IPS DF 6.9 (cell line): Measurements from ENCODE around the gene PLPP4.

Experiments
- DNase-seq: peaks from one replicate; pipeline ENCODE4 v3.0.0-alpha.2; 2013; ENCODE audit warnings: low read depth, low spot score
- H3K27ac ChIP-seq: one replicate; pipeline ENCODE4 v1.5.1; 2013; ENCODE audit warnings: low read length, control low read depth
- H3K27me3 ChIP-seq: 2 replicates; pipeline ENCODE4 v1.6.1; 2013; ENCODE audit warnings: mild to moderate bottlenecking, low read length; ENCODE audit not compliant: control insufficient read depth, insufficient read depth
- H3K36me3 ChIP-seq: 2 replicates; pipeline ENCODE4 v1.6.1; 2013; ENCODE audit warnings: low read length; ENCODE audit not compliant: control insufficient read depth, insufficient read depth
- H3K4me1 ChIP-seq: 2 replicates; pipeline ENCODE4 v1.6.1; 2013; ENCODE audit warnings: low read length; ENCODE audit not compliant: control insufficient read depth, insufficient read depth
- H3K4me3 ChIP-seq: 2 replicates; pipeline ENCODE4 v1.5.1; 2013; ENCODE audit warnings: mild to moderate bottlenecking, low read length
- H3K9me3 ChIP-seq: 2 replicates; pipeline ENCODE4 v1.6.1; 2013; ENCODE audit warnings: low read length, inconsistent platforms; ENCODE audit not compliant: control insufficient read depth, insufficient read depth
- WGBS: extraction: QIAGEN DNeasy Blood & Tissue Kit; methylation state at CpG from one replicate; pipeline ENCODE4 v1.1.7; 2013; ENCODE audit warnings: mixed read lengths, missing lambda C conversion rate; ENCODE audit not compliant: insufficient read length, insufficient coverage; 5-methylcytosine and 5-hydroxymethylcytosine counted together

Gene PLPP4

DNA sequence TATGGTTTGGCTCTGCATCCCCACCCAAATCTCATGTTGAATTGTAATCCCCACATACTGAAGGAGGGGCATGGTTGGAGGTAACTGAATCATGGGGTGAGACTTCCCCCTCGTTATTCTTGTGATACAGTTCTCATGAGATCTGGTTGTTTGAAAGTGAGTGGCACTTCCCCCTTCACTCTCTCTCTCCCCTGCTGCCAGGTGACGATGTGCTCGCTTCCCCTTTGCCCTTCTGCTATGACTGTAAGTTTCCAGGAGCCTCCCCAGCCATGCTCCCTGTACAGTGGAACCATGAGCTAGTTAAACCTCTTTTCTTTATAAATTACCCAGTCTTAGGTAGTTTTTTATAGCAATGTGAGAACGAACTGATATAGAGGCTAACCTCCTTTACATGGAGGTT, 16.6 kb downstream of the PLPP4 start:
- DNase-seq = no peak
- H3K27me3 ChIP-seq = no peaks in the 10 kb centered on the region; the same call in 1 of the 2 replicates
- no CpG with 5 or more reads among the region's 4 CpGs for WGBS
- H3K27ac ChIP-seq = no peak overlapping the region
- H3K36me3 ChIP-seq = no peaks in the 10 kb centered on the region
- no peaks in the 10 kb centered on the region for H3K4me1 ChIP-seq
- no peaks in the 10 kb centered on the region for H3K9me3 ChIP-seq
- no peak overlapping the region for H3K4me3 ChIP-seq

DNA sequence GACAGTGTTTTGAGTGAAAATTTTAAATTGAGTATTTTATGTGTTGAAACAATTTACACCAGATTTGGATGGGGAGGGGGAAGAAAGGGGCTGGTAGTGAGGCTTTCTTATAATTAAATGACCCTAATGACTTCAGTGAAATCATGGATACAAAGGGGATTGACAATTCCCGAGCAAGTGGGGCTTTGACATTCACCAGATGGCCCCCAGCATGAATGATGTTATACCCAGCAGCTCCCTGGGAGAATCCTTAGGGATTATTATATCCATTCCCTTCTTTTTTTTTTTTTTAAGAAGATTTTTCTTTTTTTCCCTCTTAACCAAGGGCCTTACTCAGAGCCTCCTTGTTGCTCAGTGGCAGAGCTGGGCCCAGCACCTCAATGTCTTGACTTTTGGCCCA, 17.9 kb downstream of the PLPP4 start:
- Histone ChIP-seq H3K4me1 (no peaks in the 10 kb centered on the region), H3K27ac (no peak overlapping the region), H3K9me3 (no peaks in the 10 kb centered on the region), H3K27me3 (no peaks in the 10 kb centered on the region; the same call in 1 of the 2 replicates), H3K36me3 (no peaks in the 10 kb centered on the region), H3K4me3 (no peak overlapping the region)
- no peak for DNase-seq
- no CpG with 5 or more reads among the region's 1 CpG for WGBS

DNA sequence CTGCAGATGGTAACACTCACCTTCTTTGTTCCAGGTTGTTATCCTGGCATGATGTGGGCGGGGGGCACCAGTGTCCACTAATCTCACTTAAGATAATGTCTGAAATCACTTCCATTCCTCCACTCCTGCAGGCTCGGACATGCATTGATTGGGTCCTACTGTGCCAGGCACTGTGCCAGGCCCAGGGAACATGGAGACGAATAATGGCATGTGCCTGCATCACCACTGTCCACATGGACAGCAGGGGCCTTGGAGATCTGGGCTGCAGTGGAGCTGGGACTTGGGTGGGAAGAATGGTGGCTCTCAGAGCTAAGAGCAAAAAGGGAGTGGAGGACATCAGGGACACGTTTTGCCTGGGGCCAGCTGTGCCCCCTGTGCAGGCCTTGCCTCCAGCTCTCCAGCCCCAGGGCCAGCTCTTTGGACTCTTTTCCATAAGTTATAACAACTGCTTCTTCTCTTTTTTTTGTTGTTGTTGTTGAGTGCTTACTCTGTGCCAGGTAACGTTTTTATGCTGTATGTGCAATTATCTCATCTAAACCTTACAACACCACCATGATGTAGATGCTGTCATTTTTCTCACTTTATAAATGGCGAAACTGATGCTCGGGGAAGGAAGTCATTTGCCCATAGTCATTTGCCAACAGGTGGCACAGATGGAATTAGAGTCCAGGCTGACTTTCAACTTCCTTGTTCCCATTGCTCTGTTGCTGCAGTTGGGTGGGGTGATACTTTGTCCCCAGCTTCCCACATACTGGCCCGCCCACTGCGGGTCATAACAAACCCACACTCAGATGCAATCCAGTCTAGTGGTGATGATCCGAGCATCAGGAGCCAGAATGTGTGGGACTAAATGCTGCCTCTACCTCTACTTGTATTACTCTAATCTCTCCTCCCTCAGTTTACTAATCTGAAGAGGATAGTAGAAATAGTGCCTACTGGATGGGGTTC, 19.1 kb downstream of the PLPP4 start:
- no CpG with 5 or more reads among the region's 10 CpGs for WGBS
- no peak for DNase-seq
- no peaks in the 10 kb centered on the region; the same call in 1 of the 2 replicates for H3K27me3 ChIP-seq
- H3K4me3 ChIP-seq = no peak overlapping the region
- H3K4me1 ChIP-seq = no peaks in the 10 kb centered on the region
- no peaks in the 10 kb centered on the region for H3K36me3 ChIP-seq
- no peak overlapping the region for H3K27ac ChIP-seq
- H3K9me3 ChIP-seq = no peaks in the 10 kb centered on the region

DNA sequence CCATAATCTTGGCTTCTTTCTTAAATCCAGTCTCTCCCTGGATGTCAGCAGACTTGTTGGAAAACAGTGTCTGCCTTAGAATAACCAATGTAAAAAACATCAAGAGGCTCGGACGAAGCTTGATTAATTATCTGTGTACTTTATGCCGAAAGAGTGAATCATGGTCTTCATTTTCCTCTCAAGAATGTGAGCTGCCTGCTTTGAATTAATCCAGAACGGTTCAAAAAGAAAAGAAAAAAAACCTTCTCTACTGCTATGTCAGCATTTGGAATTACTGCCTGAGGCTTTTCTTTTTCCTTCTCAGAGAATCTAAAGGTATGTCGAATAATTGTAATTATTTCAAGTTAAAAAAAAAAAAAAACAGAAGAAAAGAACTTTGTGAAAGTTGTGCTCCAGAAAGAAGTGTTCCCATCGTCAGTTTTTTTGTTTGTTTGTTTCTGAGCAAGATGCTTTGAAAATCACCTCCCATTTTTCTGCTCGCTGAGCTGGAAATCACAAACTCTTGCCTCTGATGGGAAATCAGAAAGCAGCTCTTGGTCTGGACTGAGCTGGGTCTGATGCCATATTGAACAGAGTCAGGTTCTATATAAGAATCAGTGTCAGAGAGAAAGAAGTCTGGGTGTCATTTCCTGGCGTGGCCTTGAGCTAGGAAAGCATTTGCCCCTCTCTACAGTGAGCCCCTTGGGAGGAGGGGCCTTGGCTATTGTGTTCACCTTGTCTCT, 20.2 kb downstream of the PLPP4 start:
- WGBS = no CpG with 5 or more reads among the region's 8 CpGs
- Histone ChIP-seq H3K27me3 (no peaks in the 10 kb centered on the region; the same call in 1 of the 2 replicates), H3K4me1 (no peaks in the 10 kb centered on the region)

DNA sequence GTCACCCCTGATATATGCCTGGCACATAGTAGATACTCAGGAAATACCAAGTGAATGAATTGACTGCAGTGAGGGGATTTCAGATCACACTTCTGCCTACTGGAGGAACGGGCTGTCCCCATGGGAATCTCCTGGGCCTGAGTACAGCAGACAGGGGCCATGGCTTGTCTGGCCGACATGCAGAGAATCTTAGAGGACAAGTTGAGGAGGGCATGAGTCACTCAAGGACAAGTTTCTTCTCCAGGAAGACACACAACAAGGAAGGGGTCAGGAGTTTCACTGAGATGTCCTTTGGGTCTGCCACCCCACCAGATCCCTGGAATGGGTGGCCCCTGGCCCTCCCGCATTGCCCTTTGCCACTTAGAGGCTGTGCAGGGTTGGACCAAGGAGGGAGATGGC, 20.7 kb downstream of the PLPP4 start:
- WGBS = no CpG with 5 or more reads among the region's 3 CpGs
- H3K9me3 ChIP-seq = no peaks in the 10 kb centered on the region
- no peaks in the 10 kb centered on the region; the same call in 1 of the 2 replicates for H3K27me3 ChIP-seq
- no peak for DNase-seq
- no peak overlapping the region for H3K27ac ChIP-seq
- no peaks in the 10 kb centered on the region for H3K36me3 ChIP-seq
- H3K4me3 ChIP-seq = no peak overlapping the region
- no peaks in the 10 kb centered on the region for H3K4me1 ChIP-seq

More for the DNA sequence above, 20.2 kb downstream of the PLPP4 start:
- Histone ChIP-seq H3K36me3 (no peaks in the 10 kb centered on the region), H3K9me3 (no peaks in the 10 kb centered on the region), H3K27ac (no peak overlapping the region), H3K4me3 (no peak overlapping the region)
- DNase-seq = no peak

DNA sequence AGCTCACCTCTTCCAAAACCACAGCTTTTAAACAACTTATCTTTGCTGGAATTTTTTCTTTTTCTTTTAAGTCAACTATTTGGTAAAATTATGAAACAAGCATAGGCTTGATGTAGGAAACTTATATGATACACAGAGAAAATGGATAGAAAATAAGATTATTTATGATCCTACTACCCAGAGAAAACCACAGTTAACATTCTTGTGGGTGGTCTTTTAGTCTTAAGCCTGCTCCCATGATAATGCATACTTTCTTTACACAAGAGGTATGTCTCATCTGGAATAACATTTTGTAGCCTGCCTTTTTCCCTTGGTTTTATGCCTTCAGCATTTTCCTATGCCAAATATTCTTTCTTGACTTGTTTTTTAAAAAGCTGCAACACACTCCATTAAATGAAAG, 21.4 kb downstream of the PLPP4 start:
- DNase-seq = no peak
- Histone ChIP-seq H3K4me1 (no peaks in the 10 kb centered on the region), H3K36me3 (no peaks in the 10 kb centered on the region), H3K4me3 (no peak overlapping the region), H3K27ac (no peak overlapping the region), H3K27me3 (no peaks in the 10 kb centered on the region; the same call in 1 of the 2 replicates), H3K9me3 (no peaks in the 10 kb centered on the region)

DNA sequence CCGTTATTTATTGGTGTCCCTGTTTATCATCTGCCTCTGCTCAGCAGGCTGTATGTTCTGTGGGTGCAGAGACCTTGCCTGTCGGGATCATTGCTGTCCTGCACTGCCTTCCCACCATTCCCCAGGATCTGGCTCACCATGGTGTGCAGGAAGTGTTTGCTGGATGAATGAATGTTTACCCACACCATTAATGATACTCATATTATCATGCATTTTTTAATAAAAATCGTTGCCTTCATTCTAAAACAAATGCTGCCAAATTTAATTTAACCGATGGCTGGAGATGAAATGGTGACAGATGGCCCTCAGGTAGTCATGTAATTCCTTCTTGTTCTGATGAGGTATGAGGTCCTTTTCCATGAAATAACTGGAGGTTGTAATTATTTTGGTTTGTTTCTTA, 22.5 kb downstream of the PLPP4 start:
- no peaks in the 10 kb centered on the region for H3K4me1 ChIP-seq
- H3K36me3 ChIP-seq = no peaks in the 10 kb centered on the region
- no peaks in the 10 kb centered on the region; the same call in 1 of the 2 replicates for H3K27me3 ChIP-seq
- no peak overlapping the region for H3K4me3 ChIP-seq
- WGBS = no CpG with 5 or more reads among the region's 4 CpGs
- H3K27ac ChIP-seq = no peak overlapping the region
- DNase-seq = no peak
- H3K9me3 ChIP-seq = no peaks in the 10 kb centered on the region

DNA sequence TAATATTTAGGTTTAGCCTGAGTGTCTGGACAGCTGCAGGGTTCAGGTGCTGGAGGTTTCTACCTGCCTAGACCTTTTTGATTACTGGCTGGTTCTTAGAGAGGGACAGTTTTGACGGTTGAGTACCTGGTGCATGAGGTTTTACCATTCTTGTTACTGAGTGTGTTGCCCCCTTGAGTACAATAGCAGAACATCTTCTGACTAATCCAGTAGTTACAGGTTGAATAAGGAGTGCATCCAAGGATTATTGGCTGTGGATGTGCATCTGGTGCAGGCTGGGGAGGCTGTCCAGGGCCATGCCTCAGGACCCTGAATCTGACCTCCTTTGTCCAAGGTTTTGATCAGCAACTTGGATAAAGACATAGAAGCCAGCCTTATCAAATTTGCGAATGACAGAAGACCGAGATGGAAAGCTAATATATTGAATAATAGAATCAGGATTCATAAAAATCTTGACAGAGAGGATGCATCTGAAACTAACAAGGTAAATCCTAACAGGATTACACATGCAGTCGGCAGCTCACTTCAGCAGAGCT, 23.1 kb downstream of the PLPP4 start:
- H3K4me1 ChIP-seq = no peaks in the 10 kb centered on the region
- H3K27ac ChIP-seq = no peak overlapping the region
- WGBS = no CpG with 5 or more reads among the region's 4 CpGs
- DNase-seq = no peak
- no peaks in the 10 kb centered on the region; the same call in 1 of the 2 replicates for H3K27me3 ChIP-seq
- H3K9me3 ChIP-seq = no peaks in the 10 kb centered on the region
- no peaks in the 10 kb centered on the region for H3K36me3 ChIP-seq
- no peak overlapping the region for H3K4me3 ChIP-seq

DNA sequence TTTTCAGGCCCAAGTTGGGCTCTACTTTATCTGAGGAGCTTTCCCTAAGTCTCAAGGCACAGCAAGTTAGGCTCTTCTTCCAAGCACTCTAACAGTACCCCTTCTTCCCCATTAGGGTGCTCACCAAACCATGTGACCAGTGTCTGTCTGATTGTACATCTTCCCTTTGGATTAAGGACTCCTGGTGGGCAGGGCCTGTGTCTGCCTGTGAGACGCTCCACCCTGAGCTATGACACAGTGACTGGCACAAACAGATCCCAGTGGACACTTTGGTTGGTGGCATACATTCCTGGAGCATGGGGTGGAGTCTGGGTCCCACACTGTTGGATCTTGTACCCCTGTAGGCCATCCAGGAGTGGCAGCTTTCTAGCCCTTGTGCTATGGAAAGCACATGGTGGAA, 23.8 kb downstream of the PLPP4 start:
- Histone ChIP-seq H3K4me1 (no peaks in the 10 kb centered on the region), H3K27ac (no peak overlapping the region), H3K36me3 (no peaks in the 10 kb centered on the region), H3K4me3 (no peak overlapping the region), H3K9me3 (no peaks in the 10 kb centered on the region), H3K27me3 (no peaks in the 10 kb centered on the region; the same call in 1 of the 2 replicates)
- DNase-seq = no peak
- WGBS = no CpG with 5 or more reads among the region's 1 CpG

DNA sequence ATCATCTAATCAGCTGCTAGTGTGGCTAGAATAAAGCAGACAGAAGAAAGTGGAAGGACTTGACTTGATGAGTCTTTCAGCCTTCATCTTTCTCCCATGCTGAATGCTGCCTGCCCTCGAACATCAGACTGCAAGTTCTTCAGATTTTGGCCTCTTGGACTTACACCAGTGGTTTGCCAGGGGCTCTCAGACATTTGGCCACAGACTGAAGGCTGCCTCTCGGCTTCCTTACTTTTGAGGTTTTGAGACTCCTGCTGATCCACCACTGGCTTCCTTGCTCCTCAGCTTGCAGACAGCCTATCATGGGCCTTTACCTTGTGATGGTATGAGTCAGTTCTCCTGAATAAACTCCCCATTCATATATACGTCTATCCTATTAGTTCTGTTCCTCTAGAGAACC, 26.0 kb downstream of the PLPP4 start:
- no peaks in the 10 kb centered on the region for H3K27me3 ChIP-seq
- H3K4me3 ChIP-seq = no peak overlapping the region
- DNase-seq = no peak
- no peaks in the 10 kb centered on the region for H3K36me3 ChIP-seq
- no CpG with 5 or more reads among the region's 3 CpGs for WGBS
- no peaks in the 10 kb centered on the region for H3K9me3 ChIP-seq
- H3K27ac ChIP-seq = no peak overlapping the region
- no peaks in the 10 kb centered on the region for H3K4me1 ChIP-seq
